Activated T-cell treated with anti-CD3 and anti-CD28 coated beads for 48 hours (primary cell): Measurements from ENCODE around the gene TSPY10.
"Not testable (repeated sequence)": the region's sequence is repeated elsewhere in the genome, so short reads cannot be mapped to it uniquely, and the experiment has no call there.

ENCODE experiments used
- DNase-seq: peaks from one replicate; pipeline ENCODE4 v3.0.0-alpha.2; 2020; ENCODE audit warnings: low read depth

TSPY10 gene

GRCh38 chrY:9527580-9527979 lies at the start of gene TSPY10:
Gene TSPY10, plus strand, starts transcription at chrY:9527880. Its CDS starts 46 bp downstream, at chrY:9527926.
- DNase-seq = not testable (repeated sequence)

GRCh38 chrY:9486967-9487366 lies 40.7 kb upstream of the TSPY10 start, which contains the start of gene TSPY9:
Gene TSPY9, plus strand, starts transcription at chrY:9487267. Its CDS starts 46 bp downstream, at chrY:9487313.
- DNase-seq = not testable (repeated sequence)

GRCh38 chrY:9504396-9504795 lies 23.3 kb upstream of the TSPY10 start:
- not testable (repeated sequence) for DNase-seq

- not testable (repeated sequence) for DNase-seq
These were observed 11.4 kb upstream of the TSPY10 start for GRCh38 chrY:9516287-9516686.
